OCI-LY3 (cell line): ENCODE measurements around the gene CAPZA2.

Source experiments
- H2AFZ ChIP-seq: fragments of 200-600, 300-600 bp; shearing (Covaris generic); 2 replicates; pipeline ENCODE4 v1.6.0; 2014; ENCODE audit warnings: antibody characterized with exemption, low read depth, low read length
- H3K27ac ChIP-seq: fragments of 200-600, 300-600 bp; sonication (generic); 2 replicates; pipeline ENCODE4 v1.5.1; 2014; ENCODE audit warnings: mild to moderate bottlenecking, low read length, moderate library complexity, mixed read lengths
- H3K27me3 ChIP-seq: fragments of 200-600, 300-600 bp; sonication (generic); 2 replicates; pipeline ENCODE4 v1.6.1; 2014; ENCODE audit warnings: low read depth, low read length, mixed read lengths
- H3K36me3 ChIP-seq: fragments of 200-600, 300-600 bp; sonication (generic); replicated peaks from 2 replicates; pipeline ENCODE3; 2014; ENCODE audit warnings: low read depth, low read length, mixed read lengths
- H3K4me1 ChIP-seq: fragments of 300-600, 200-600 bp; sonication (generic); 2 replicates; pipeline ENCODE4 v1.6.1; 2014; ENCODE audit warnings: low read length, mixed read lengths
- H3K4me2 ChIP-seq: fragments of 200-600, 300-600 bp; sonication (generic); 2 replicates; pipeline ENCODE4 v1.6.1; 2014; ENCODE audit warnings: low read length, mixed read lengths
- H3K4me3 ChIP-seq: fragments of 300-600, 200-600 bp; sonication (generic); 2 replicates; pipeline ENCODE4 v1.5.1; 2014; ENCODE audit warnings: antibody characterized with exemption, mild to moderate bottlenecking, low read length, moderate library complexity
- H3K79me2 ChIP-seq: fragments of 300-600, 200-600 bp; shearing (Covaris generic); 2 replicates; pipeline ENCODE4 v1.6.1; 2014; ENCODE audit warnings: mild to moderate bottlenecking, low read length, mixed read lengths
- H3K9ac ChIP-seq: fragments of 300-600, 200-600 bp; shearing (Covaris generic); 2 replicates; pipeline ENCODE4 v1.6.0; 2014; ENCODE audit warnings: mild to moderate bottlenecking, low read length, moderate library complexity
- H3K9me3 ChIP-seq: fragments of 200-600, 300-600 bp; shearing (Covaris generic); 2 replicates; pipeline ENCODE4 v1.6.1; 2014; ENCODE audit warnings: low read length, mixed read lengths; ENCODE audit not compliant: insufficient read depth
- H4K20me1 ChIP-seq: fragments of 200-600, 300-600 bp; sonication (generic); 2 replicates; pipeline ENCODE4 v1.6.1; 2016; ENCODE audit warnings: low read length, mixed read lengths; ENCODE audit not compliant: insufficient read depth
- CTCF ChIP-seq: fragments of 200-600, 300-600 bp; sonication (generic); IDR thresholded peaks from 2 replicates; pipeline ENCODE4 v1.5.1; 2014; ENCODE audit warnings: antibody characterized with exemption, low read length, low read depth
- EZH2phosphoT487 ChIP-seq: fragments of 200-600 bp; shearing (Covaris generic); IDR thresholded peaks from 2 replicates; pipeline ENCODE4 v1.6.1; 2018; ENCODE audit warnings: antibody characterized with exemption, mixed run types, low read depth

CAPZA2 gene

GRCh38 chr7:116949941-116950801 lies 87.8 kb downstream of the CAPZA2 start:
- peaks cover 18% of the 10 kb centered on the region for H3K79me2 ChIP-seq
- H2AFZ ChIP-seq: no peak overlapping the region

GRCh38 chr7:116950889-116951351 lies 88.5 kb downstream of the CAPZA2 start:
- 0 out of 2 replicates have a peak, but pooled peaks cover 4% of the 10 kb centered on the region for H3K27me3 ChIP-seq
- H3K9me3 ChIP-seq: no peaks in the 10 kb centered on the region
- TF ChIP-seq EZH2phosphoT487 (no peak), CTCF (no peak)
- H3K79me2 ChIP-seq: peaks cover 20% of the 10 kb centered on the region
- H4K20me1 ChIP-seq: no peaks in the 10 kb centered on the region
- no peak overlapping the region for H3K4me3 ChIP-seq
- no peak overlapping the region for H3K4me2 ChIP-seq
- peaks cover 17% of the 10 kb centered on the region for H3K4me1 ChIP-seq
- H3K27ac ChIP-seq: no peak overlapping the region
- no peak overlapping the region for H3K9ac ChIP-seq
- no peak overlapping the region for H2AFZ ChIP-seq
- H3K36me3 ChIP-seq: no peaks in the 10 kb centered on the region

More at GRCh38 chr7:116949941-116950801, 87.8 kb downstream of the CAPZA2 start:
- Histone ChIP-seq H3K27ac (no peak overlapping the region), H4K20me1 (no peaks in the 10 kb centered on the region), H3K4me1 (peaks cover 14% of the 10 kb centered on the region), H3K36me3 (no peaks in the 10 kb centered on the region), H3K9me3 (no peaks in the 10 kb centered on the region), H3K9ac (no peak overlapping the region), H3K4me3 (no peak overlapping the region), H3K27me3 (0 out of 2 replicates have a peak, but pooled peaks cover 4% of the 10 kb centered on the region), H3K4me2 (no peak overlapping the region)
- TF ChIP-seq EZH2phosphoT487: no peak
- TF ChIP-seq CTCF: no peak

- H3K4me1 ChIP-seq: peaks cover 24% of the 10 kb centered on the region
- no peak overlapping the region for H3K27ac ChIP-seq
- peaks cover 27% of the 10 kb centered on the region for H3K79me2 ChIP-seq
- H3K9ac ChIP-seq: no peak overlapping the region
- H3K27me3 ChIP-seq: 0 out of 2 replicates have a peak, but pooled peaks cover 4% of the 10 kb centered on the region
- H3K4me2 ChIP-seq: no peak overlapping the region
- no peak overlapping the region for H3K4me3 ChIP-seq
- H2AFZ ChIP-seq: no peak overlapping the region
- peaks cover under 1% of the 10 kb centered on the region for H3K36me3 ChIP-seq
- TF ChIP-seq EZH2phosphoT487: no peak
- TF ChIP-seq CTCF: no peak
- no peaks in the 10 kb centered on the region for H3K9me3 ChIP-seq
- no peaks in the 10 kb centered on the region for H4K20me1 ChIP-seq
Measured at GRCh38 chr7:116951366-116952292, 89.2 kb downstream of the CAPZA2 start.
